Prostate gland (tissue), 2 donors: ENCODE results near the gene ZNF598.

Experiments used
- CTCF ChIP-seq, 4 experiments: fragments of 200-600 bp in 2 of 4; fragments of 450-650 bp in 2 of 4; sonication (generic) in 2 of 4; IDR thresholded peaks; 1 replicate in 3 of 4; 2 replicates in 1 of 4; pipeline ENCODE4 v1.5.1; 2016 to 2019; ENCODE audit warnings: antibody characterized with exemption in 4 of 4, mild to moderate bottlenecking in 2 of 4, moderate library complexity in 2 of 4
- POLR2AphosphoS5 ChIP-seq: sonication (generic); formaldehyde crosslinking; IDR thresholded peaks from one replicate; pipeline ENCODE4 v1.6.1; 2017; ENCODE audit warnings: antibody characterized with exemption

GRCh38 chr16:1972490-1972877 is 37.1 kb downstream of the ZNF598 start:
- no peak for TF ChIP-seq CTCF (IDR thresholded peaks at IDR 0.05)
- TF ChIP-seq POLR2AphosphoS5 = no peak
